Left ventricle myocardium superior (tissue), 1 donor: ENCODE measurements around the gene EIF2S1. TPM values are rescaled to one million over a fixed set of nuclear protein-coding genes. Genes with fewer than 3 reads are reported as not detected.
"Not testable (repeated sequence)": the region's sequence is repeated elsewhere in the genome, so short reads cannot be mapped to it uniquely, and the experiment has no call there.

Experiments used
- ATAC-seq: fragments of 200-7000 bp; cut with Tn5 transposase; one replicate; pipeline ENCODE4 v1.9.1; 2020; ENCODE audit warnings: mild to moderate bottlenecking, moderate library complexity
- DNase-seq: peaks from one replicate; pipeline ENCODE4 v3.0.0-alpha.2; 2020
- intact Hi-C: fragments of 100-400 bp; cut with micrococcal nuclease; formaldehyde crosslinking; loops from one replicate; pipeline ENCODE4 v1.11.0; 2022
- total RNA-seq: library from RNA; stranded (reverse); fragmentation: NEBNext Ultra II Directional; extraction: Animal tissue kit (Norgen Biotek cat#: 25700); gene quantifications from one replicate; pipeline ENCODE4 v1.2.1, GENCODE V29; 2021
- donor health status: DM: no; HTN: yes; CAD: no; lungs with severe emphysema.

The EIF2S1 gene
- total RNA-seq, 1 donor from 2014 or later = 104 TPM

- DNase-seq, intact Hi-C loops, ATAC-seq: not testable (repeated sequence)
Measured at GRCh38 chr14:67408122-67408801, 48.1 kb downstream of the EIF2S1 start.

- ATAC-seq (no peak), DNase-seq (no peak)
- intact Hi-C loops = no loop called here
Measured at GRCh38 chr14:67409461-67409860, 49.3 kb downstream of the EIF2S1 start.

GRCh38 chr14:67410313-67410712 lies 50.2 kb downstream of the EIF2S1 start:
- DNase-seq (no peak), ATAC-seq (no peak)
- intact Hi-C loops = no loop called here

GRCh38 chr14:67411370-67411769 lies 51.2 kb downstream of the EIF2S1 start:
- DNase-seq (no peak), ATAC-seq (no peak)
- intact Hi-C loops = no loop called here

GRCh38 chr14:67411820-67412421 lies 51.8 kb downstream of the EIF2S1 start, which contains the start of gene PLEK2:
TSS of gene PLEK2 (minus strand) at chr14:67412165. CDS start at chr14:67412059, 106 bp downstream.
- ATAC-seq (peak; percentile 44), DNase-seq (peak; percentile 56)
- intact Hi-C loops = no loop called here

- DNase-seq (no peak), ATAC-seq (peak; percentile 24)
- intact Hi-C loops = no loop called here
Measured at GRCh38 chr14:67413806-67414769, 54.0 kb downstream of the EIF2S1 start.

- DNase-seq, ATAC-seq, intact Hi-C loops: not testable (repeated sequence)
Measured at GRCh38 chr14:67415610-67416009, 55.5 kb downstream of the EIF2S1 start.

GRCh38 chr14:67416085-67416484 lies 56.0 kb downstream of the EIF2S1 start:
- intact Hi-C loops = no loop called here
- DNase-seq (no peak), ATAC-seq (no peak)

- intact Hi-C loops = no loop called here
- ATAC-seq (no peak), DNase-seq (no peak)
Measured at GRCh38 chr14:67416810-67417209, 56.7 kb downstream of the EIF2S1 start.

GRCh38 chr14:67417633-67418032 lies 57.5 kb downstream of the EIF2S1 start:
- intact Hi-C loops = no loop called here
- ATAC-seq = no peak

GRCh38 chr14:67418401-67419191 lies 58.5 kb downstream of the EIF2S1 start:
- ATAC-seq (no peak), DNase-seq (no peak)
- intact Hi-C loops = no loop called here

More at GRCh38 chr14:67417633-67418032, 57.5 kb downstream of the EIF2S1 start:
- DNase-seq = no peak

- DNase-seq (no peak), ATAC-seq (peak; percentile 23)
- intact Hi-C loops = no loop called here
Measured at GRCh38 chr14:67420102-67420739, 60.1 kb downstream of the EIF2S1 start.

GRCh38 chr14:67421356-67422224 lies 61.5 kb downstream of the EIF2S1 start:
- no peak for ATAC-seq
- DNase-seq = no peak
- intact Hi-C loops = no loop called here

- intact Hi-C loops = no loop called here
- ATAC-seq (no peak), DNase-seq (no peak)
Measured at GRCh38 chr14:67423424-67423823, 63.3 kb downstream of the EIF2S1 start.

- intact Hi-C loops = no loop called here
- ATAC-seq = no peak
- no peak for DNase-seq
Measured at GRCh38 chr14:67424539-67424938, 64.4 kb downstream of the EIF2S1 start.

GRCh38 chr14:67425608-67426007 lies 65.5 kb downstream of the EIF2S1 start:
- DNase-seq = no peak
- intact Hi-C loops = loop anchor here (2.0 kb wide), 1 partner anchor 145 kb away; no protein-coding TSS in a partner anchor
- ATAC-seq = no peak

GRCh38 chr14:67426161-67426560 lies 66.0 kb downstream of the EIF2S1 start:
- ATAC-seq (peak; percentile 56), DNase-seq (no peak)

More at GRCh38 chr14:67426161-67426560, 66.0 kb downstream of the EIF2S1 start:
- intact Hi-C loops = loop anchor here (2.0 kb wide), 1 partner anchor 145 kb away; no protein-coding TSS in a partner anchor
